Measurements from ENCODE around the gene PSEN2. TPM values are rescaled to one million over a fixed set of nuclear protein-coding genes. Genes with fewer than 3 reads are reported as not detected.

Gene PSEN2
- 1 to 10 TPM; 4.5 to 4.9 TPM for total RNA-seq

DNA sequence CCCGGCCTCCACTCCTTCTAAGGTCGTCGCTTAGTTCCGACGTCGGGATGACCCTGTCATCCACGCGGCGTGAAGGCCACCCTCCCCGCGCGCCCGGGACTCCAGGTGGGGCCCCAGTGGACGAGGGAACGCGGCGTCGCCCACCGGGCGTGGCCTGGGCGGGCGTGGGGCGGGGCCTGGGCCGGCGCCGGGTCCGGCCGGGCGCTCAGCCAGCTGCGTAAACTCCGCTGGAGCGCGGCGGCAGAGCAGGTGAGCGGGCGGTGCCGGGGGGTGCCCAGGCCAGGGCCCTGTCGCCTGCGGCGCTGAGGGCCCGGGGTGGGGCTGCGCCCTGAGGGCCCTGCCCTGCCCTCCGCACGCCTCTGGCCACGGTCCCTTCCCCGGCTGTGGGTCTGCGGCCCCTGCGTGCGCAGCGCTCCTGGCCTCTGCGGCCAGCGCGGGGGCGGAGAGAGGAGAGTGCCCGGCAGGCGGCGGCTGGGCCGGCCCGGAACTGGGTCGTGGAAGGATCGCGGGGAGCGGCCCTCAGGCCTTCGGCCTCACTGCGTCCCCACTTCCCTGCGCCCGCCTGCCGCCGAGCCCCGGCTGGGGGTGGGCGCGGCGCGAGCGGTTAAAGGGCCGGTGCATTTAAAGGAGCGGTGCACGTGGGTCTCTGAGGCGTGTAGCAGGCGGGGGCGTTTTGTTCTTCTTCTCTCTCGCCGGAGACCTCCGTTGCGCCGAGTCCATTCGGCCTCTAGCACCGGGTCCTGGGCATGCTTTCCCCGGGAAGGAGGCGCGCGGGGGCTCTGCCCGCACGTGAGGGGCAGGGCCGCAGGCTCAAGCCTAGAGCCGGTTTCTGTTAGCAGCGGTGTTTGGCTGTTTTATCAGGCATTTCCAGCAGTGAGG, at the start of gene PSEN2:
TSS of gene PSEN2 (plus strand) at position 216 of the 879 bp plus-strand sequence. CDS start 11,292 bp downstream, outside the sequence.
- H3K4me1 Mint-ChIP-seq = peaks cover 15% of the 10 kb centered on the region
- peak within 1 kb of the TSS; percentile 75 for H3K4me3 Mint-ChIP-seq
- no peaks in the 10 kb centered on the region for H3K36me3 Mint-ChIP-seq (ENCODE audit: low read depth)
- POLR2A ChIA-PET = interaction anchor here (1.0 to 3.9 kb wide), 2 partner anchors 12 to 68 kb away, joined by 3 to 31 read pairs; no protein-coding TSS in a partner anchor
- H3K27ac Mint-ChIP-seq = no peak within 1 kb of the TSS
- CTCF ChIA-PET = interaction anchor here (0.6 kb wide), 1 partner anchor 12 kb away, joined by 3 read pairs; no protein-coding TSS in a partner anchor
- H3K27me3 Mint-ChIP-seq = peaks cover 10% of the 10 kb centered on the region
- DNase-seq = peak; percentile 69
- H3K9me3 Mint-ChIP-seq = no peaks in the 10 kb centered on the region

GRCh38 chr1:226820941-226821718, 49.3 kb upstream of the PSEN2 start:
- Mint-ChIP-seq H3K4me3 (no peak overlapping the region), H3K27ac (no peak overlapping the region), H3K9me3 (no peaks in the 10 kb centered on the region), H3K27me3 (no peaks in the 10 kb centered on the region), H3K4me1 (no peaks in the 10 kb centered on the region), H3K36me3 (ENCODE audit: low read depth) (no peaks in the 10 kb centered on the region)
- ChIA-PET CTCF (interaction anchor here (1.0 to 1.2 kb wide), 2 partner anchors 188 to 195 kb away, joined by 3 to 4 read pairs; no protein-coding TSS in a partner anchor), POLR2A (no interaction called here)
- no peak for DNase-seq

GRCh38 chr1:226821719-226822085, 48.7 kb upstream of the PSEN2 start:
- H3K4me1 Mint-ChIP-seq = no peaks in the 10 kb centered on the region
- no peaks in the 10 kb centered on the region for H3K9me3 Mint-ChIP-seq
- DNase-seq = no peak
- H3K27ac Mint-ChIP-seq = no peak overlapping the region
- no peaks in the 10 kb centered on the region for H3K27me3 Mint-ChIP-seq
- ChIA-PET POLR2A (no interaction called here), CTCF (no interaction called here)
- H3K36me3 Mint-ChIP-seq (ENCODE audit: low read depth) = no peaks in the 10 kb centered on the region
- no peak overlapping the region for H3K4me3 Mint-ChIP-seq

GRCh38 chr1:226823643-226824042, 46.8 kb upstream of the PSEN2 start:
- Mint-ChIP-seq H3K4me3 (no peak overlapping the region), H3K27ac (no peak overlapping the region), H3K9me3 (no peaks in the 10 kb centered on the region), H3K27me3 (no peaks in the 10 kb centered on the region), H3K36me3 (ENCODE audit: low read depth) (no peaks in the 10 kb centered on the region), H3K4me1 (peaks cover 14% of the 10 kb centered on the region)
- ChIA-PET POLR2A (interaction anchor here (0.5 to 2.0 kb wide), 4 partner anchors 20 to 138 kb away, joined by 3 to 6 read pairs (median 5); partner anchors contain the start of gene ITPKB), CTCF (interaction anchor here (0.6 to 6.0 kb wide), 6 partner anchors 90 to 485 kb away, joined by 3 to 45 read pairs (median 3); no protein-coding TSS in a partner anchor)
- no peak for DNase-seq

DNA sequence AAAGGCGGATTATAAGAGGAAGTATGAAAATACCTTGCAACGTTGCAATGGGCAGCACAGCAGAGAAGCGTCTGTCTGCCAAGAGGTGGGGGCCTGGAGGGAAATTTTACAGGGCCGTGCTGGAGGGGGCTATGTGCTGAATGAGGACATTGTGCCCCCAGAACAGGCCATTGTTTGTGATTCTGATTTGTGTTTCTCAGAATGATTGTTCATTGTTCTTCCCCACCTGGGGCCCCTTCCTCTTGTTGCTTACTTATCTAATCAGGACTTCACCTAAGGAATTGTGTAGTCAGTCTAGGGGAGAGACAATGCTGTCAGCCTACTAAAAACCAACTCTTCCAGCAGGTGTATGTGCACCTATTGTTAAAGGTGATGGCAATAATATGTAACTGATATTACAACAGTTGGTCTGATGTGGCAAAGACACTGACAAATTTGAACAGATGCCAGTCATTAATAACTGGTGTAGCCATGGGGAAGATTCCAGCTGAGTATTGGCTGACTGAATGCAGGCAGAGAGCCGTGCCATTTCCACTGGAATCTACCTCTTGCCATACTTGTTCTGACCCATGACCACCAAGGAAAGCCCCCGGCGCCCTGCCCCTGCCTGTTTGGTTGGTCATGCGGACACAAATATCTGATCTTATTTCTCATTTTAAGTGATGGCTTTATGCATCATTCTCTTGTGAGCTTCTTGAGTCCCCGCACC, 45.2 kb upstream of the PSEN2 start:
- ChIA-PET POLR2A (interaction anchor here (1.3 kb wide), 1 partner anchor 86 kb away, joined by 3 read pairs; the partner anchor contains the start of gene ITPKB), CTCF (interaction anchor here (0.7 to 6.0 kb wide), 3 partner anchors 191 to 1591 kb away, joined by 4 to 77 read pairs (median 45); no protein-coding TSS in a partner anchor)
- Mint-ChIP-seq H3K4me1 (peaks cover 14% of the 10 kb centered on the region), H3K4me3 (no peak overlapping the region), H3K27me3 (no peaks in the 10 kb centered on the region), H3K36me3 (ENCODE audit: low read depth) (no peaks in the 10 kb centered on the region), H3K27ac (no peak overlapping the region), H3K9me3 (no peaks in the 10 kb centered on the region)
- no peak for DNase-seq

GRCh38 chr1:226825746-226826100, 44.7 kb upstream of the PSEN2 start:
- POLR2A ChIA-PET = interaction anchor here (1.3 kb wide), 1 partner anchor 87 kb away, joined by 3 read pairs; the partner anchor contains the start of gene ITPKB
- peaks cover 1% of the 10 kb centered on the region for H3K27me3 Mint-ChIP-seq
- H3K9me3 Mint-ChIP-seq = no peaks in the 10 kb centered on the region
- peaks cover 14% of the 10 kb centered on the region for H3K4me1 Mint-ChIP-seq
- H3K27ac Mint-ChIP-seq = no peak overlapping the region
- CTCF ChIA-PET = interaction anchor here (0.7 to 6.0 kb wide), 6 partner anchors 155 to 1590 kb away, joined by 3 to 77 read pairs (median 4); no protein-coding TSS in a partner anchor
- H3K36me3 Mint-ChIP-seq (ENCODE audit: low read depth) = no peaks in the 10 kb centered on the region
- H3K4me3 Mint-ChIP-seq = no peak overlapping the region
- DNase-seq = no peak

DNA sequence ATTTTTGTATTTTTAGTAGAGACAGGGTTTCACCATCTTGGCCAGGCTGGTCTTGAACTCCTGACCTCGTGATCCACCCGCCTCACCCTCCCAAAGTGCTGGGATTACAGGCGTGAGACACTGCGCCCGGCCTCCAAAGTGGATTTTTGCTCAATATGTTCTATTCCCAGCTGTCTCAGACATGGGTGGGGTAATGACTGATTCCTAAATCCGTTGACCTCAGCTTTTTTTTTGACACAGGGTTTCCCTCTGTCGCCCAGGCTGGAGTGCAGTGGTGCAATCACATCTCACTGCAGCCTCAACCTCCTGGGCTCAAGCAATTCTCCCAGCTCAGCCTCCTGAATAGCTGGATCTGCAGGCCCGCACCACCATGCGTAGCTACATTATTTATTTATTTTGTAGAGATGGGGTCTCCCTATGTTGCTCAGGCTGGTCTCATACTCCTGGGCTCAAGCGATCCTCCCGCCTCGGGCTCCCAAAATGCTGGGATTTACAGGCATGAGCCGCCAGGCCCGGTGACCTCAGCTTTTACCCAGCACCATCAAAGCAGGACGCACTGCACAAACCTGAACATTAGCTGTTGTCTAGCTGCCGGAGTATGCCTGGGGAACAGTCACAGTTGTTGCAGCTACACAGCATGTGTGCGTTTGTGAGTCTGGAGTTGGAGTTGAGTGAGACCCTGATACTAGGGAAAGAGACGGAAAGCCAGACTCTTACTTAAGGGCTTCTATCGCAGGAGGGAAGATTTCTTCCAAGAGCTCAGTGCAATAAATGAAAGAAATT, 43.7 kb upstream of the PSEN2 start:
- H3K36me3 Mint-ChIP-seq (ENCODE audit: low read depth) = no peaks in the 10 kb centered on the region
- no peak overlapping the region for H3K4me3 Mint-ChIP-seq

GRCh38 chr1:226827458-226827857, 43.0 kb upstream of the PSEN2 start:
- peaks cover 4% of the 10 kb centered on the region for H3K27me3 Mint-ChIP-seq
- no peaks in the 10 kb centered on the region for H3K9me3 Mint-ChIP-seq
- H3K36me3 Mint-ChIP-seq (ENCODE audit: low read depth) = no peaks in the 10 kb centered on the region
- ChIA-PET CTCF (interaction anchor here (0.6 to 6.0 kb wide), 16 partner anchors 29 to 219 kb away, joined by 3 to 77 read pairs (median 4); no protein-coding TSS in a partner anchor), POLR2A (interaction anchor here (1.0 to 3.2 kb wide), 5 partner anchors 88 to 201 kb away, joined by 3 to 19 read pairs (median 6); partner anchors contain the start of gene ITPKB)
- peak overlapping the region; percentile 80 for H3K27ac Mint-ChIP-seq
- H3K4me3 Mint-ChIP-seq = no peak overlapping the region
- DNase-seq = no peak
- peaks cover 14% of the 10 kb centered on the region for H3K4me1 Mint-ChIP-seq

More for the DNA sequence above, 43.7 kb upstream of the PSEN2 start:
- no peaks in the 10 kb centered on the region for H3K9me3 Mint-ChIP-seq
- CTCF ChIA-PET = interaction anchor here (0.6 to 6.0 kb wide), 13 partner anchors 97 to 202 kb away, joined by 3 to 77 read pairs (median 3); no protein-coding TSS in a partner anchor
- H3K27me3 Mint-ChIP-seq = peaks cover 4% of the 10 kb centered on the region
- H3K4me1 Mint-ChIP-seq = peaks cover 14% of the 10 kb centered on the region
- no peak for DNase-seq
- POLR2A ChIA-PET = interaction anchor here (0.9 to 3.2 kb wide), 4 partner anchors 87 to 192 kb away, joined by 3 to 19 read pairs (median 6); partner anchors contain the start of genes COQ8A and ITPKB
- H3K27ac Mint-ChIP-seq = peak overlapping the region; percentile 80

- Mint-ChIP-seq H3K27ac (peak overlapping the region; percentile 80), H3K4me1 (peaks cover 14% of the 10 kb centered on the region), H3K4me3 (peak overlapping the region; percentile 25), H3K36me3 (ENCODE audit: low read depth) (no peaks in the 10 kb centered on the region), H3K27me3 (peaks cover 4% of the 10 kb centered on the region), H3K9me3 (no peaks in the 10 kb centered on the region)
- ChIA-PET POLR2A (interaction anchor here (1.0 to 3.2 kb wide), 6 partner anchors 89 to 202 kb away, joined by 3 to 19 read pairs (median 6); partner anchors contain the start of gene ITPKB), CTCF (interaction anchor here (0.7 to 6.0 kb wide), 18 partner anchors 12 to 219 kb away, joined by 3 to 77 read pairs (median 5); no protein-coding TSS in a partner anchor)
- peak; percentile 96 for DNase-seq
These were observed 42.4 kb upstream of the PSEN2 start for GRCh38 chr1:226827968-226828513.

DNA sequence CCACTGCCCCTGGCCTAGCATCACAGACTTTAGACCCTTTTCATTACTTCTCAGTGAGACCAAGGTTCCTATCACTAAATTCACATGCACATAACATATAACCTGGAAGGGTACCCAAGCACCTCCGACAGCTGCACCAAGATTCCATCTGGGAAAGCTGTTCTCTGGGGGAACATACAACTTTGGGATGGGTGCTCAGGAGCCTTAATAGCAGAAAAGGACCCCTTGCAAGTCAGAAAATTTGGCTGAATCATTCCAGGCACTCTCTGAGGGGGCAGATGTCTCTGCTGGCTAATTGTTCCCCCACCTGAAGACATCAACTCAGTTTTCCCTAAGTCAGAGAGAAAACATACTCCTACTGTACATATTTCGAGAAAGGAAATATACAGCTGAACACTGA, 41.3 kb upstream of the PSEN2 start:
- Mint-ChIP-seq H3K4me3 (no peak overlapping the region), H3K9me3 (no peaks in the 10 kb centered on the region), H3K27me3 (peaks cover 10% of the 10 kb centered on the region), H3K36me3 (ENCODE audit: low read depth) (no peaks in the 10 kb centered on the region), H3K4me1 (peaks cover 14% of the 10 kb centered on the region), H3K27ac (no peak overlapping the region)
- DNase-seq = no peak
- CTCF ChIA-PET = interaction anchor here (1.3 to 6.0 kb wide), 9 partner anchors 13 to 203 kb away, joined by 3 to 77 read pairs (median 7); no protein-coding TSS in a partner anchor
- POLR2A ChIA-PET = interaction anchor here (1.5 to 3.2 kb wide), 3 partner anchors 166 to 195 kb away, joined by 3 to 19 read pairs (median 5); no protein-coding TSS in a partner anchor

GRCh38 chr1:226831953-226832352, 38.5 kb upstream of the PSEN2 start:
- no peak overlapping the region for H3K4me3 Mint-ChIP-seq
- CTCF ChIA-PET = no interaction called here
- no peaks in the 10 kb centered on the region for H3K9me3 Mint-ChIP-seq
- H3K27me3 Mint-ChIP-seq = peaks cover 10% of the 10 kb centered on the region
- H3K36me3 Mint-ChIP-seq (ENCODE audit: low read depth) = no peaks in the 10 kb centered on the region
- POLR2A ChIA-PET = no interaction called here
- no peak for DNase-seq
- no peak overlapping the region for H3K27ac Mint-ChIP-seq
- peaks cover 12% of the 10 kb centered on the region for H3K4me1 Mint-ChIP-seq
